GM18498 (cell line): ENCODE results near the gene ZSWIM6.
"Not testable (repeated sequence)": the region's sequence is repeated elsewhere in the genome, so short reads cannot be mapped to it uniquely, and the experiment has no call there.

ENCODE experiments used
- ATAC-seq: cut with Tn5 transposase; IDR thresholded peaks from one replicate; pipeline ENCODE4 v1.9.1; 2021; ENCODE audit warnings: mild to moderate bottlenecking, moderate library complexity; ENCODE audit not compliant: unreplicated experiment

ZSWIM6 gene

GRCh38 chr5:61405511-61406295 is 73.6 kb downstream of the ZSWIM6 start:
- no peak for ATAC-seq

- ATAC-seq = not testable (repeated sequence)
Observed at GRCh38 chr5:61406497-61406896, 74.4 kb downstream of the ZSWIM6 start.

GRCh38 chr5:61407706-61408270 is 75.7 kb downstream of the ZSWIM6 start:
- no peak for ATAC-seq

GRCh38 chr5:61408476-61409168 is 76.6 kb downstream of the ZSWIM6 start:
- ATAC-seq = peak; percentile 100

GRCh38 chr5:61409568-61409967 is 77.5 kb downstream of the ZSWIM6 start:
- ATAC-seq = no peak

- ATAC-seq = no peak
Observed at GRCh38 chr5:61410811-61411210, 78.8 kb downstream of the ZSWIM6 start.

GRCh38 chr5:61412361-61412760 is 80.3 kb downstream of the ZSWIM6 start:
- ATAC-seq = no peak

- ATAC-seq = not testable (repeated sequence)
Observed at GRCh38 chr5:61413205-61413604, 81.1 kb downstream of the ZSWIM6 start.

GRCh38 chr5:61414806-61415205 is 82.7 kb downstream of the ZSWIM6 start:
- no peak for ATAC-seq

GRCh38 chr5:61416010-61416409 is 84.0 kb downstream of the ZSWIM6 start:
- no peak for ATAC-seq

GRCh38 chr5:61416420-61416819 is 84.4 kb downstream of the ZSWIM6 start:
- ATAC-seq = no peak

- no peak for ATAC-seq
Observed at GRCh38 chr5:61417340-61417739, 85.3 kb downstream of the ZSWIM6 start.

GRCh38 chr5:61417851-61418250 is 85.8 kb downstream of the ZSWIM6 start:
- no peak for ATAC-seq

GRCh38 chr5:61419106-61419505 is 87.0 kb downstream of the ZSWIM6 start:
- no peak for ATAC-seq

- no peak for ATAC-seq
Observed at GRCh38 chr5:61420016-61420415, 88.0 kb downstream of the ZSWIM6 start.

GRCh38 chr5:61421262-61421661 is 89.2 kb downstream of the ZSWIM6 start:
- not testable (repeated sequence) for ATAC-seq

- no peak for ATAC-seq
Observed at GRCh38 chr5:61423487-61424145, 91.6 kb downstream of the ZSWIM6 start.

GRCh38 chr5:61425918-61426317 is 93.9 kb downstream of the ZSWIM6 start:
- no peak for ATAC-seq

GRCh38 chr5:61429906-61430305 is 97.8 kb downstream of the ZSWIM6 start:
- no peak for ATAC-seq

GRCh38 chr5:61431923-61432620 is 100.0 kb downstream of the ZSWIM6 start:
- ATAC-seq = no peak

- ATAC-seq = no peak
Observed at GRCh38 chr5:61435368-61435767, 103.3 kb downstream of the ZSWIM6 start.
